Epithelial cell of esophagus (primary cell): Measurements from ENCODE around the gene SNRPA1.
A peak's percentile ranks its signal among the peaks of the same experiment; 100 is the strongest.
"Not testable (repeated sequence)": the region's sequence is repeated elsewhere in the genome, so short reads cannot be mapped to it uniquely, and the experiment has no call there.

Experiments
- DNase-seq: peaks from one replicate; pipeline ENCODE4 v3.0.0; 2010; ENCODE audit warnings: low read depth
- H3K4me3 ChIP-seq: 2 replicates; pipeline ENCODE4 v1.5.1; 2011; ENCODE audit warnings: mild to moderate bottlenecking, low read length, control low read depth
- CTCF ChIP-seq: IDR thresholded peaks from 2 replicates; pipeline ENCODE4 v1.5.1; 2011; ENCODE audit warnings: low read depth, mild to moderate bottlenecking, low read length, control low read depth, inconsistent platforms; ENCODE audit not compliant: insufficient read depth; ENCODE audit errors: missing control alignments

Gene SNRPA1

GRCh38 chr15:101288905-101289513 lies 6.0 kb downstream of the SNRPA1 start:
- no peak overlapping the region for H3K4me3 ChIP-seq
- peak; percentile 68 for TF ChIP-seq CTCF
- DNase-seq, result peak; percentile 70

- not testable (repeated sequence) for H3K4me3 ChIP-seq, DNase-seq
Measured at GRCh38 chr15:101287342-101287741, 7.7 kb downstream of the SNRPA1 start.

GRCh38 chr15:101286471-101287114 lies 8.5 kb downstream of the SNRPA1 start:
- DNase-seq, result no peak
- no peak for TF ChIP-seq CTCF
- H3K4me3 ChIP-seq, result no peak overlapping the region

- no peak for DNase-seq
- no peak for TF ChIP-seq CTCF
- H3K4me3 ChIP-seq, result no peak overlapping the region
Measured at GRCh38 chr15:101283931-101284330, 11.1 kb downstream of the SNRPA1 start.

GRCh38 chr15:101280007-101280406 lies 15.0 kb downstream of the SNRPA1 start:
- H3K4me3 ChIP-seq, result no peak overlapping the region
- TF ChIP-seq CTCF, result no peak
- no peak for DNase-seq

- H3K4me3 ChIP-seq, result peak overlapping the region; percentile 55
- DNase-seq, result no peak
- TF ChIP-seq CTCF, result no peak
Measured at GRCh38 chr15:101277943-101278564, 17.0 kb downstream of the SNRPA1 start.

GRCh38 chr15:101277038-101277822 lies 17.8 kb downstream of the SNRPA1 start, which contains the start of gene SELENOS:
TSS of gene SELENOS (minus strand) at chr15:101277485. CDS start at chr15:101277417, 68 bp downstream.
- no peak for TF ChIP-seq CTCF
- peak; percentile 95 for DNase-seq
- peak within 1 kb of the TSS; percentile 86 for H3K4me3 ChIP-seq
